ENCODE measurements around the gene NHERF1.

The NHERF1 gene

GRCh38 chr17:74761931-74762330, 13.5 kb downstream of the NHERF1 start:
- no peaks in the 10 kb centered on the region for H3K9me3 ChIP-seq (ENCODE audit: control insufficient read depth, insufficient read depth, low read depth, low read length)
- H3K4me3 ChIP-seq (ENCODE audit: low read depth, low read length): no peak overlapping the region
- no peak for TF ChIP-seq ZFP37 (tag by site-specific recombination; IDR thresholded peaks at IDR 0.05)
- no peak for TF ChIP-seq ZBTB17 (tag by site-specific recombination; IDR thresholded peaks at IDR 0.05)
- no peak for TF ChIP-seq ZNF626 (tag by site-specific recombination; IDR thresholded peaks at IDR 0.05)
- no peak for TF ChIP-seq ZNF555 (tag by site-specific recombination; conservative IDR thresholded peaks at IDR 0.05)
- TF ChIP-seq KLF16 (tag by site-specific recombination; IDR thresholded peaks at IDR 0.05): no peak
- TF ChIP-seq ZNF423 (tag by site-specific recombination; IDR thresholded peaks at IDR 0.05): no peak
- TF ChIP-seq, protein P1, sequence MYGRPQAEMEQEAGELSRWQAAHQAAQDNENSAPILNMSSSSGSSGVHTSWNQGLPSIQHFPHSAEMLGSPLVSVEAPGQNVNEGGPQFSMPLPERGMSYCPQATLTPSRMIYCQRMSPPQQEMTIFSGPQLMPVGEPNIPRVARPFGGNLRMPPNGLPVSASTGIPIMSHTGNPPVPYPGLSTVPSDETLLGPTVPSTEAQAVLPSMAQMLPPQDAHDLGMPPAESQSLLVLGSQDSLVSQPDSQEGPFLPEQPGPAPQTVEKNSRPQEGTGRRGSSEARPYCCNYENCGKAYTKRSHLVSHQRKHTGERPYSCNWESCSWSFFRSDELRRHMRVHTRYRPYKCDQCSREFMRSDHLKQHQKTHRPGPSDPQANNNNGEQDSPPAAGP (tag by site-specific recombination; IDR thresholded peaks at IDR 0.05): no peak
- TF ChIP-seq ZNF239 (tag by site-specific recombination; IDR thresholded peaks at IDR 0.05): no peak
- no peak for TF ChIP-seq ZBTB26 (tag by site-specific recombination; optimal IDR thresholded peaks at IDR 0.05)
- no peak for TF ChIP-seq ZNF624 (tag by site-specific recombination; IDR thresholded peaks at IDR 0.05)
- TF ChIP-seq ZNF10 (tag by site-specific recombination; IDR thresholded peaks at IDR 0.05): no peak
- TF ChIP-seq GLIS1 (tag by site-specific recombination; IDR thresholded peaks at IDR 0.05): no peak
- TF ChIP-seq ZNF140 (tag by site-specific recombination; IDR thresholded peaks at IDR 0.05): no peak
- CTCF ChIA-PET: interaction anchor here (0.5 to 5.4 kb wide), 4 partner anchors 17 to 170 kb away, joined by 3 to 38 read pairs (median 6); partner anchors contain the start of gene CD300LD
- no peak overlapping the region for H3K27ac ChIP-seq (ENCODE audit: extremely low read depth, low read depth, low read length)
- peaks cover 3 to 5% of the 10 kb centered on the region in 2 experiments; a peak in 2 of 3 replicates for H3K36me3 ChIP-seq (ENCODE audit: control insufficient read depth in 2 of 2, insufficient read depth in 1 of 2, low read length in 2 of 2)
- POLR2A ChIA-PET: interaction anchor here (1.9 kb wide), 1 partner anchor 12 kb away, joined by 8 read pairs; no protein-coding TSS in a partner anchor
- H3K4me1 ChIP-seq (ENCODE audit: control insufficient read depth, insufficient read depth, low read length): peaks cover 14% of the 10 kb centered on the region

- ChIA-PET POLR2A (interaction anchor here (1.4 to 1.9 kb wide), 2 partner anchors 14 to 109 kb away, joined by 4 to 8 read pairs; partner anchors contain the start of gene FDXR), CTCF (interaction anchor here (0.7 to 1.5 kb wide), 3 partner anchors 106 to 630 kb away, joined by 3 to 6 read pairs (median 4); no protein-coding TSS in a partner anchor)
- H3K9me3 ChIP-seq (ENCODE audit: control insufficient read depth, insufficient read depth, low read depth, low read length): no peaks in the 10 kb centered on the region
- H3K27ac ChIP-seq (ENCODE audit: extremely low read depth, low read depth, low read length): no peak overlapping the region
- H3K4me3 ChIP-seq (ENCODE audit: low read depth, low read length): no peak overlapping the region
- H3K36me3 ChIP-seq (ENCODE audit: control insufficient read depth in 2 of 2, insufficient read depth in 1 of 2, low read length in 2 of 2): peaks cover 3 to 20% of the 10 kb centered on the region in 2 experiments; a peak in 2 of 3 replicates
- peaks cover 1% of the 10 kb centered on the region; the same call in 1 of the 2 replicates for H3K4me1 ChIP-seq (ENCODE audit: control insufficient read depth, insufficient read depth, low read length)
- TF ChIP-seq, protein P2, sequence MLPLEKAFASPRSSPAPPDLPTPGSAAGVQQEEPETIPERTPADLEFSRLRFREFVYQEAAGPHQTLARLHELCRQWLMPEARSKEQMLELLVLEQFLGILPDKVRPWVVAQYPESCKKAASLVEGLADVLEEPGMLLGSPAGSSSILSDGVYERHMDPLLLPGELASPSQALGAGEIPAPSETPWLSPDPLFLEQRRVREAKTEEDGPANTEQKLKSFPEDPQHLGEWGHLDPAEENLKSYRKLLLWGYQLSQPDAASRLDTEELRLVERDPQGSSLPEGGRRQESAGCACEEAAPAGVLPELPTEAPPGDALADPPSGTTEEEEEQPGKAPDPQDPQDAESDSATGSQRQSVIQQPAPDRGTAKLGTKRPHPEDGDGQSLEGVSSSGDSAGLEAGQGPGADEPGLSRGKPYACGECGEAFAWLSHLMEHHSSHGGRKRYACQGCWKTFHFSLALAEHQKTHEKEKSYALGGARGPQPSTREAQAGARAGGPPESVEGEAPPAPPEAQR (tag by site-specific recombination; IDR thresholded peaks at IDR 0.05): no peak
- no peak for TF ChIP-seq KLF16 (tag by site-specific recombination; IDR thresholded peaks at IDR 0.05)
- no peak for TF ChIP-seq SP3 (tag by site-specific recombination; IDR thresholded peaks at IDR 0.05)
- TF ChIP-seq ZNF555 (tag by site-specific recombination; conservative IDR thresholded peaks at IDR 0.05): no peak
- TF ChIP-seq, protein P3, sequence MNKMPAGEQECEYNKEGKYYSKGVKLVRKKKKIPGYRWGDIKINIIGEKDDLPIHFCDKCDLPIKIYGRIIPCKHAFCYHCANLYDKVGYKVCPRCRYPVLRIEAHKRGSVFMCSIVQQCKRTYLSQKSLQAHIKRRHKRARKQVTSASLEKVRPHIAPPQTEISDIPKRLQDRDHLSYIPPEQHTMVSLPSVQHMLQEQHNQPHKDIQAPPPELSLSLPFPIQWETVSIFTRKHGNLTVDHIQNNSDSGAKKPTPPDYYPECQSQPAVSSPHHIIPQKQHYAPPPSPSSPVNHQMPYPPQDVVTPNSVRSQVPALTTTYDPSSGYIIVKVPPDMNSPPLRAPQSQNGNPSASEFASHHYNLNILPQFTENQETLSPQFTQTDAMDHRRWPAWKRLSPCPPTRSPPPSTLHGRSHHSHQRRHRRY (tag by site-specific recombination; IDR thresholded peaks at IDR 0.05): no peak
- no peak for TF ChIP-seq ZNF701 (tag by site-specific recombination; IDR thresholded peaks at IDR 0.05)
- TF ChIP-seq ZNF354C (tag by site-specific recombination; IDR thresholded peaks at IDR 0.05; ENCODE audit: borderline replicate concordance, low read depth): no peak
- no peak for TF ChIP-seq ZNF707 (tag by site-specific recombination; IDR thresholded peaks at IDR 0.05)
Observed at GRCh38 chr17:74763565-74764387, 15.3 kb downstream of the NHERF1 start.
